Gastrocnemius medialis (tissue), 4 donors: ENCODE measurements around the gene MYL2.

Experiments used
- POLR2A ChIP-seq, 2 donors: fragments of 450-650 bp; IDR thresholded peaks; one replicate each; pipeline ENCODE4 v1.6.1; 2017; ENCODE audit warnings: antibody characterized with exemption in 2 of 2, mild to moderate bottlenecking in 2 of 2, moderate library complexity in 2 of 2
- TF ChIP-seq, protein P1 (sequence below), 5 experiments: fragments of 450-650 bp in 3 of 5; fragments of 200-600 bp in 2 of 5; sonication (generic) in 2 of 5; IDR thresholded peaks in 4 of 5; conservative IDR thresholded peaks in 1 of 5; 1 replicate in 4 of 5; 2 replicates in 1 of 5; pipeline ENCODE4 v1.5.1; 2016 to 2019; ENCODE audit warnings: antibody characterized with exemption in 5 of 5, mild to moderate bottlenecking in 3 of 5, moderate library complexity in 3 of 5

DNA sequence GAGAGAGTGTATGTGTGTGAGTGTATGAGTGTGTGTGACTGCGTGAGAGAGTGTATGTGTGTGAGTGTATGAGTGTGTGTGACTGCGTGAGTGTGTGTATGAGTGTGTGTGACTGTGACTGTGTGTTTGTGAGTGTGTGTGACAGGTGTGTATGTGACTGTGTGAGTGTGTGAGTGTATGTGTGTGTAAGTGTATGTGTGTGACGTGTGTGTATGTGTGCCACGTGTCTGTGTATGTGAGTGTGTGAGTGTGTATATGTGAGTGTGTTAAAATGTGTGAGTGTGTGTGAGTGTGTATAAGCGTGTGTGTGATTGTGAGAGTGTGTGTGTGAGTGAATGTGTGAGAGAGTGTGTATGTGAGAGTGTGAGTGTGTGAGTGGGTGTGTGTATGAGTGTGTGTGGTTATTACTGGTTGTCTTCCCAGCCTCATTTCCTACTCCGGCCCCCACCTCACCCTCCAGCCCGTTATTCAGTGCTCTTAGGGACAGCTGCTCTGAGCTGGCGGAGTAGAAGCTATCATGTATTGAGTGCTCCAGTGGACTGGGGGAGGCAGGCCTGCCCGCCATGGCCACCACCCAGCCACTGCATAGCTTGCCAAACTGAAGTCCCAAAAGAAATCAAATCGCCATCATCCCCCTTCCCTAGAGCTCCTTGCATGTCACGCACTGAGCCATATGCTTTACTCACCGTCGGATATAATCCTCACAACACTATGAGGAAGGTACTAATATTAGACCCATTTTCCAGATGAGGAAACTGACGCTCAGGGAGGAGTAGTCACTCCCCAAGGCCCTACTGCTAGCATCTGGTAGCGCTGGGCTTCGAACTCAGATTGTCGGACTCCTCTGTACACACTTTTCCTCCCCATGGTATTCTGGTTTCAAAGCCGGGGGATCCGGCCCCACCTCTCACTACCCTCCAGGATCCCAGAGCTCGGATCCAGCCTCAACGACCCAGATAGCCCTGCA is 10.3 kb upstream of the MYL2 start:
- TF ChIP-seq, protein P1, sequence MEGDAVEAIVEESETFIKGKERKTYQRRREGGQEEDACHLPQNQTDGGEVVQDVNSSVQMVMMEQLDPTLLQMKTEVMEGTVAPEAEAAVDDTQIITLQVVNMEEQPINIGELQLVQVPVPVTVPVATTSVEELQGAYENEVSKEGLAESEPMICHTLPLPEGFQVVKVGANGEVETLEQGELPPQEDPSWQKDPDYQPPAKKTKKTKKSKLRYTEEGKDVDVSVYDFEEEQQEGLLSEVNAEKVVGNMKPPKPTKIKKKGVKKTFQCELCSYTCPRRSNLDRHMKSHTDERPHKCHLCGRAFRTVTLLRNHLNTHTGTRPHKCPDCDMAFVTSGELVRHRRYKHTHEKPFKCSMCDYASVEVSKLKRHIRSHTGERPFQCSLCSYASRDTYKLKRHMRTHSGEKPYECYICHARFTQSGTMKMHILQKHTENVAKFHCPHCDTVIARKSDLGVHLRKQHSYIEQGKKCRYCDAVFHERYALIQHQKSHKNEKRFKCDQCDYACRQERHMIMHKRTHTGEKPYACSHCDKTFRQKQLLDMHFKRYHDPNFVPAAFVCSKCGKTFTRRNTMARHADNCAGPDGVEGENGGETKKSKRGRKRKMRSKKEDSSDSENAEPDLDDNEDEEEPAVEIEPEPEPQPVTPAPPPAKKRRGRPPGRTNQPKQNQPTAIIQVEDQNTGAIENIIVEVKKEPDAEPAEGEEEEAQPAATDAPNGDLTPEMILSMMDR (IDR thresholded peaks at IDR 0.05 in 4 of 5, conservative IDR thresholded peaks at IDR 0.05 in 1 of 5) = no peak
- TF ChIP-seq POLR2A (IDR thresholded peaks at IDR 0.05) = no peak
